Measurements from ENCODE around the gene TOMM20. TPM values are rescaled to one million over a fixed set of nuclear protein-coding genes. Genes with fewer than 3 reads are reported as not detected.
"Not testable (repeated sequence)": the region's sequence is repeated elsewhere in the genome, so short reads cannot be mapped to it uniquely, and the experiment has no call there.

Gene TOMM20
- total RNA-seq, 1 donor from 2014 or later: 150 TPM

- Mint-ChIP-seq H3K36me3 (ENCODE audit: low read depth) (no peaks in the 10 kb centered on the region), H3K4me1 (peaks cover 16% of the 10 kb centered on the region), H3K27me3 (ENCODE audit: low read depth) (no peaks in the 10 kb centered on the region), H3K9me3 (no peaks in the 10 kb centered on the region), H3K27ac (ENCODE audit: unreplicated experiment) (peak overlapping the region; percentile 24), H3K4me3 (no peak overlapping the region)
- TF ChIP-seq CTCF (conservative IDR thresholded peaks at IDR 0.05): no peak
- DNase-seq (ENCODE audit: low read depth, low spot score): no peak
These were observed 53.4 kb downstream of the TOMM20 start for GRCh38 chr1:235075048-235075776.

DNA sequence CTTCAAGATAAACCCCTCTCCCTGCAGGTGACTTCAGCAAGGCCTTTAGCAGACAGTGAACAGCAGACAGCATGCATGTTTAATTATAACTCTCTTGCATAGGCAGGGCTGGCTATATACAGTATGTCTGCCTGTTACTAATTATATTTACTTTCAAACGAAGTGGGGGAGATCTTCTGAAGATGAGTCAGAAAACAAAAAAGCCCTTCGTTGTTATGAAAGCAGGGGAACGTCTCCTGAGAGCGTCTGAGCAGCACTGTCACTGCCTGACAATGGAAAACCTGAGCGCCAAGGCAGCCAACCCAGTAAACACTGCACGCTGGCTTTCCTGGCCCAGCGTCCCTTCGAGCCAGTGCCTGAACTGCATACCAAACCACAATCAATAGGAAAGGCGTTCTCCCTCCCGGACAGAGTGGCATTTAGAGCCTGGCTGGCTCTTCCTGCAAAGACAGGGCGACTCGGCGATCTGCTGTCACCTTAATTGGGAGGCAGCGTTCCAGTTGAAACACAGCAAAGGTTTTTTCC lies 54.1 kb downstream of the TOMM20 start:
- Mint-ChIP-seq H3K4me3 (no peak overlapping the region), H3K4me1 (peaks cover 20% of the 10 kb centered on the region), H3K9me3 (no peaks in the 10 kb centered on the region), H3K27ac (ENCODE audit: unreplicated experiment) (peak overlapping the region; percentile 24), H3K27me3 (ENCODE audit: low read depth) (no peaks in the 10 kb centered on the region), H3K36me3 (ENCODE audit: low read depth) (no peaks in the 10 kb centered on the region)
- DNase-seq (ENCODE audit: low read depth, low spot score): no peak
- TF ChIP-seq CTCF (conservative IDR thresholded peaks at IDR 0.05): no peak

DNA sequence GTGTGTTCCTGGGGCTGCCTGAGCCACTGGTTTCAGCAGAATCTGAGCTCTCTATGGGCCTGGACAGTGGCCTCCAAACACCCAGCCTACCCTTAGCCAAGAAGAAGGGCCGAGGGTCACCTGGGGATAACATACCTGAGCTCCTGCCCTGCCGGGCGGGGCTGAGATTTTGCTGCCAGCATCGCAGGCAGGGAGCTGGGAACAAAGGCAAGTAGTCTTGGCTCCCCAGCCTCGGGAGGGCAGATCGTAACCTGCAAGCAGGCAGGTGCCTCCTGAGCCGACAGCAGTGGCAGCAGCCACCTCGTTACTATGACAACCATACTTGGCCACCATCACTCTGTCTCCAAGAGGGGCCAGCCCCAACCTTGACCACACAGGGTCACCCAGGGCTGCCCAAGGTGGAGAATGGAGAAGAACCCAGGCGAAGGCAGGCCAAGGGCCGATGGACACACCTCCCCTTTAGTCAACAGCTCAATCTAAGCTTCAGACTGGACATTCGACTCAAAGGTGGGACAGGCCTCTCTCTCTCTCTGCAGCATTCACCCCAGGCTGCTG lies 54.6 kb downstream of the TOMM20 start:
- no peaks in the 10 kb centered on the region for H3K9me3 Mint-ChIP-seq
- H3K4me3 Mint-ChIP-seq: no peak overlapping the region
- TF ChIP-seq CTCF (conservative IDR thresholded peaks at IDR 0.05): no peak
- H3K36me3 Mint-ChIP-seq (ENCODE audit: low read depth): no peaks in the 10 kb centered on the region
- H3K27ac Mint-ChIP-seq (ENCODE audit: unreplicated experiment): no peak overlapping the region
- H3K27me3 Mint-ChIP-seq (ENCODE audit: low read depth): no peaks in the 10 kb centered on the region
- peaks cover 24% of the 10 kb centered on the region for H3K4me1 Mint-ChIP-seq
- no peak for DNase-seq (ENCODE audit: low read depth, low spot score)

DNA sequence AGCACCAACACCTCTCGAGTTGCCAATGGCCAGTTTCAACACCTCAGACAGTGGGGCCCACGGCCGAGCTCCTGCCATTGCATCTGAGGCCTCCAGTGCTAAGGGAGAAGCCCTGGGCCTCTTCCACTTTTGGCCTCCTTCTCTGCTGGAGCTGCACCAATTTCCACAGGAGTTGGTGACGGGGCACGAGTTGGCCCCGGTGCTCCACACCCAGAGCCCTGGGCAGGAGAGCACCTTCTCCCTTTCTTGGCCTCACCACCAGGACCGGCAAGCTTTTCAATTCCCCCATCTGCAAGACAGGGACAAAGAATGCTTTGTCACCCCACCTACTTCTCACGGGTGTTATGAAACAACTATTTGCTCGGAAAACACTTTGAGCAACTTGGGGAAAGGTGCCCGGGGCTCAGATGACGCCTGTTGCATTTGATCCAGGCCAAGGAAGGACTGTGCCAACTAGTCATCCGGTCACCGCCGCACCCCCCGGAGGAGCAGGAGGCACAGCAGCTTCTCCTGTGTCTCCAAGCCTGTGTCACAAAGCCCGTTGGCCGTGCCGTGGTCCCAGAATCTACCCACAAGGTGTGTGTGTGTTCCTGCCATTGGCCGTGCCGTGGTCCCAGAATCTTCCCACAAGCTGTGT lies 55.2 kb downstream of the TOMM20 start:
- no peak for TF ChIP-seq CTCF (conservative IDR thresholded peaks at IDR 0.05)
- no peaks in the 10 kb centered on the region for H3K9me3 Mint-ChIP-seq
- no peak overlapping the region for H3K4me3 Mint-ChIP-seq
- H3K27ac Mint-ChIP-seq (ENCODE audit: unreplicated experiment): no peak overlapping the region
- no peak for DNase-seq (ENCODE audit: low read depth, low spot score)
- H3K36me3 Mint-ChIP-seq (ENCODE audit: low read depth): no peaks in the 10 kb centered on the region
- H3K4me1 Mint-ChIP-seq: peaks cover 28% of the 10 kb centered on the region
- H3K27me3 Mint-ChIP-seq (ENCODE audit: low read depth): no peaks in the 10 kb centered on the region

DNA sequence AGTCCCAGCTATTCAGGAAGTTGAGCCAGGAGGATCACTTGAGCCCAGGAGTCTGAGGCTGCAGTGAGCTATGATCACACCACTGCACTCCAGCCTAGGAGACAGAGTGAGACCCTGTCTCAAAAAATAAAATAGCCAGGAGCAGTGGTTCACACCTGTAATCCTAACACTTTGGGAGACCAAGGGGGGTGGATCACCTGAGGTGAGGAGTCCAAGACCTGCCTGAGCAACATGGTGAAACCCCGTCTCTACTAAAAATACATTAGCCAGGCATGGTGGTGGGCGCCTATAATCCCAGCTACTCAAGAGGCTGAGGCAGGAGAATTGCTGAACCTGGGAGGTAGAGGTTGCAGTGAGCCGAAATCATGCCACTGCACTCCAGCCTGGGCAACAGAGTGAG lies 56.1 kb downstream of the TOMM20 start:
- peaks cover 36% of the 10 kb centered on the region for H3K4me1 Mint-ChIP-seq
- H3K4me3 Mint-ChIP-seq; H3K9me3 Mint-ChIP-seq; H3K27me3 Mint-ChIP-seq (ENCODE audit: low read depth); H3K36me3 Mint-ChIP-seq (ENCODE audit: low read depth); H3K27ac Mint-ChIP-seq (ENCODE audit: unreplicated experiment); DNase-seq (ENCODE audit: low read depth, low spot score): not testable (repeated sequence)

DNA sequence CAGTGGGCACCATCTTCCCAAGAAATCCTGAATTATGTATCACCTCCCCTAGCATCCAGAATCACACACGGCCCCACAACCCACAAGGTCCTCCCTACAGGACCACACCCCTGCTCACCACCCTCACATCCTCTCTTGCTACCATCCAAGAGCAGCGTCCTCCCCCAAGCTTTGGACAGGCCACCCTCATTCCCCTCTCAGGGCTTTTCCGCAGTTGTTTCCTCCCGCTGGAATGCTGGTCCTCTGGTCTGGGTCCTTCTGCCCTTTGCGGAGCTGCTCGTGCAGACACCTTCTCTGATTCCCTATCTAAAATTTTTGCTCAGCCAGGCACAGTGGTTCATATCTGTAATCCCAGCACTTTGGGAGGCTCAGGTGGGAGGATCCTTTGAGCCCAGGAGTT lies 56.5 kb downstream of the TOMM20 start:
- no peak for TF ChIP-seq CTCF (conservative IDR thresholded peaks at IDR 0.05)
- H3K9me3 Mint-ChIP-seq: no peaks in the 10 kb centered on the region
- H3K27ac Mint-ChIP-seq (ENCODE audit: unreplicated experiment): peak overlapping the region; percentile 37
- no peaks in the 10 kb centered on the region for H3K27me3 Mint-ChIP-seq (ENCODE audit: low read depth)
- H3K4me1 Mint-ChIP-seq: peaks cover 41% of the 10 kb centered on the region
- no peak for DNase-seq (ENCODE audit: low read depth, low spot score)
- H3K36me3 Mint-ChIP-seq (ENCODE audit: low read depth): no peaks in the 10 kb centered on the region
- no peak overlapping the region for H3K4me3 Mint-ChIP-seq
